Measurements from ENCODE around the gene SOX21.

The SOX21 gene

GRCh38 chr13:94712812-94713560, 641 bp upstream of the SOX21 start:
- H3K4me1 Mint-ChIP-seq: peaks cover 15% of the 10 kb centered on the region
- no peaks in the 10 kb centered on the region for H3K9me3 Mint-ChIP-seq
- DNase-seq (no peak), ATAC-seq (peak; percentile 38)
- H3K27ac Mint-ChIP-seq: no peak overlapping the region
- peaks cover 69% of the 10 kb centered on the region for H3K27me3 Mint-ChIP-seq
- H3K36me3 Mint-ChIP-seq (ENCODE audit: low read depth): no peaks in the 10 kb centered on the region
- peak overlapping the region; percentile 52 for H3K4me3 Mint-ChIP-seq

GRCh38 chr13:94711561-94712286, 621 bp downstream of the SOX21 start:
- Mint-ChIP-seq H3K36me3 (ENCODE audit: low read depth) (no peaks in the 10 kb centered on the region), H3K4me3 (no peak overlapping the region), H3K27ac (no peak overlapping the region), H3K27me3 (peaks cover 75% of the 10 kb centered on the region), H3K4me1 (peaks cover 21% of the 10 kb centered on the region), H3K9me3 (no peaks in the 10 kb centered on the region)
- DNase-seq: no peak
- ATAC-seq: no peak

GRCh38 chr13:94710881-94711560, 1.3 kb downstream of the SOX21 start:
- Mint-ChIP-seq H3K9me3 (no peaks in the 10 kb centered on the region), H3K36me3 (ENCODE audit: low read depth) (no peaks in the 10 kb centered on the region), H3K4me3 (peak overlapping the region; percentile 47), H3K27me3 (peaks cover 75% of the 10 kb centered on the region), H3K27ac (no peak overlapping the region), H3K4me1 (peaks cover 21% of the 10 kb centered on the region)
- DNase-seq: peak; percentile 30
- peak; percentile 57 for ATAC-seq

DNA sequence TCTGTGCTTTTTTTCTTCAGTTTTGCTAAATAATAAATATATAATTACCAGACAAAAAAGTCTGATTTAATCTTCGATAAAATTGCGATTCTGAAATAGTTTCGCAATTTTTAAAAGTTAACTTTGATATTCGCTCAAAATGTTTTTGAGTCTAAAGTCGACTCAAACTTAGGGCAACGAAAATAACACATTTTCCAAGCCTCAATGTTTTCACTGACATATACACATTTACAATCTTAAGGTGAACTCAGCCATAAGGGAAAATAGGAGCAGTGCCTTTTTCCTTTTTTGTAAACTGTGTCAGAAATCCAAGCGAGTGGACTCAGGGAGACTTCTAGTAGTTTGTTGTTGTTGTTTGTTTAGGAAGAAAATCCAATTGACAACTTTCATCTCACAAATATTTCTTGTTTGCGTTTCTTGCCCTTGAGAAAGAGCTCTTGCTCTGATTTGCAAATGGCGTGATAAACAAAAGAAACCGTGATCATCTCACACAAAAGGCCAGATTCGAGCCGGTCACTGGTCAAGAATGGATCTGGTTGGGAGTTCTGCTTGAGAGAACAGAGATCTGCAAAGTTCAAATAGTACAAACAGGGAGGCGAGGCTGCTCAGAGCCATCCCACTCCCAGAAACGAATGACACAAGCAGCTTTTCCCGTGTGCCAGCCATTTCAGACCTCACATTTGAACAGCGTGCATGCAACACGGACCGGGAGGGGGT, 2.1 kb downstream of the SOX21 start:
- Mint-ChIP-seq H3K9me3 (no peaks in the 10 kb centered on the region), H3K36me3 (ENCODE audit: low read depth) (no peaks in the 10 kb centered on the region), H3K4me1 (peaks cover 21% of the 10 kb centered on the region), H3K27ac (peak overlapping the region; percentile 34), H3K27me3 (peaks cover 75% of the 10 kb centered on the region), H3K4me3 (peak overlapping the region; percentile 47)
- DNase-seq (no peak), ATAC-seq (no peak)

DNA sequence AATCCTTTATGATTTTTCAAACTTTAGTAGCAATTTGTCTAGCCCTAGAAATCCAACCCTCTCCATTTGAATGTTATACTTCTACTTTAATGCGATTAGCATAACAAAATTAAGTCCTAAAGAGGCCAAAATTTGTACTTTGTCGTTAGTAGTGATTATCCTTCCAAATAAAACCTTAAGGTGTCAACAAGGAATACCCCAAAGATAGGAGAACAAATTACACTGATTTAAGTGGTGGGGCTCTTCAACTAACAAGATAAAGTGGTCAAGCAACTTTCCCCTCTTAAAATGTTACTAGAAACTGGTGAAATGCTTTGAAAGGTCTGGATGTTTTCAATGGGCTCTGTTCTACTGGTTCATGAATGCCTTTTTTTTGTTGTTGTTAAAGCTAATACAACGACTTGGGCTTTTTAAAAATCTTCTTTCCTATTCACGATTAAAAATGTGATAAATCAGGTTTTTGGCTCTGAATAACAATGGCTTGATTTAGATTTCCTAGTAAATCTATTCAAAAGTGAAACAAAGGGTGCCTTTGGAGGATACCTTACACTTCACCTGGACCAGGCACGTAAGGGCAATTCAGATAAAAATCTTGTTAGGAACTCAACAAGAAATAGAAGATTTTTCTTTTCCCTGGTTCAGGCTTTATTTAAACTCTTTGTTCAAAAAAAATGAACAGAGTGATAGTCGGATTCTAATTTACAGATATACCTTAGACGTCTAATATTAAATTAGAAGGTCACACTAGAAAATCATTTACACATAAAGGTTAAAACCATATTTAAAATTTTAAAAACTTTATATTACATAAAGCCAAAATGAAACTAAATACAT, 3.1 kb downstream of the SOX21 start:
- DNase-seq (no peak), ATAC-seq (no peak)
- H3K27me3 Mint-ChIP-seq: peaks cover 76% of the 10 kb centered on the region
- H3K4me3 Mint-ChIP-seq: no peak overlapping the region
- no peaks in the 10 kb centered on the region for H3K36me3 Mint-ChIP-seq (ENCODE audit: low read depth)
- H3K9me3 Mint-ChIP-seq: peaks cover 2% of the 10 kb centered on the region
- H3K4me1 Mint-ChIP-seq: peaks cover 21% of the 10 kb centered on the region
- H3K27ac Mint-ChIP-seq: no peak overlapping the region

- no peak for ATAC-seq
- Mint-ChIP-seq H3K4me1 (peaks cover 21% of the 10 kb centered on the region), H3K27me3 (peaks cover 79% of the 10 kb centered on the region), H3K9me3 (peaks cover 4% of the 10 kb centered on the region), H3K36me3 (ENCODE audit: low read depth) (peaks cover 2% of the 10 kb centered on the region), H3K27ac (no peak overlapping the region), H3K4me3 (no peak overlapping the region)
- no peak for DNase-seq
Observed at GRCh38 chr13:94708031-94708859, 4.1 kb downstream of the SOX21 start.

- Mint-ChIP-seq H3K9me3 (peaks cover 4% of the 10 kb centered on the region), H3K27me3 (peaks cover 84% of the 10 kb centered on the region), H3K4me3 (no peak overlapping the region), H3K4me1 (peaks cover 21% of the 10 kb centered on the region), H3K36me3 (ENCODE audit: low read depth) (peaks cover 2% of the 10 kb centered on the region), H3K27ac (no peak overlapping the region)
- DNase-seq: no peak
- ATAC-seq: no peak
Observed at GRCh38 chr13:94707400-94708021, 4.8 kb downstream of the SOX21 start.

GRCh38 chr13:94706843-94707399, 5.4 kb downstream of the SOX21 start:
- H3K27ac Mint-ChIP-seq: no peak overlapping the region
- no peak for DNase-seq
- H3K4me1 Mint-ChIP-seq: peaks cover 17% of the 10 kb centered on the region
- no peak for ATAC-seq
- H3K9me3 Mint-ChIP-seq: peaks cover 4% of the 10 kb centered on the region
- H3K4me3 Mint-ChIP-seq: no peak overlapping the region
- H3K36me3 Mint-ChIP-seq (ENCODE audit: low read depth): peaks cover 2% of the 10 kb centered on the region
- H3K27me3 Mint-ChIP-seq: peaks cover 86% of the 10 kb centered on the region

GRCh38 chr13:94706101-94706842, 6.1 kb downstream of the SOX21 start:
- Mint-ChIP-seq H3K27me3 (peaks cover 90% of the 10 kb centered on the region), H3K4me1 (peaks cover 15% of the 10 kb centered on the region), H3K4me3 (no peak overlapping the region), H3K36me3 (ENCODE audit: low read depth) (peaks cover 2% of the 10 kb centered on the region), H3K9me3 (peaks cover 4% of the 10 kb centered on the region), H3K27ac (no peak overlapping the region)
- DNase-seq (no peak), ATAC-seq (no peak)

GRCh38 chr13:94705081-94706030, 7.0 kb downstream of the SOX21 start:
- H3K9me3 Mint-ChIP-seq: peaks cover 4% of the 10 kb centered on the region
- DNase-seq: no peak

DNA sequence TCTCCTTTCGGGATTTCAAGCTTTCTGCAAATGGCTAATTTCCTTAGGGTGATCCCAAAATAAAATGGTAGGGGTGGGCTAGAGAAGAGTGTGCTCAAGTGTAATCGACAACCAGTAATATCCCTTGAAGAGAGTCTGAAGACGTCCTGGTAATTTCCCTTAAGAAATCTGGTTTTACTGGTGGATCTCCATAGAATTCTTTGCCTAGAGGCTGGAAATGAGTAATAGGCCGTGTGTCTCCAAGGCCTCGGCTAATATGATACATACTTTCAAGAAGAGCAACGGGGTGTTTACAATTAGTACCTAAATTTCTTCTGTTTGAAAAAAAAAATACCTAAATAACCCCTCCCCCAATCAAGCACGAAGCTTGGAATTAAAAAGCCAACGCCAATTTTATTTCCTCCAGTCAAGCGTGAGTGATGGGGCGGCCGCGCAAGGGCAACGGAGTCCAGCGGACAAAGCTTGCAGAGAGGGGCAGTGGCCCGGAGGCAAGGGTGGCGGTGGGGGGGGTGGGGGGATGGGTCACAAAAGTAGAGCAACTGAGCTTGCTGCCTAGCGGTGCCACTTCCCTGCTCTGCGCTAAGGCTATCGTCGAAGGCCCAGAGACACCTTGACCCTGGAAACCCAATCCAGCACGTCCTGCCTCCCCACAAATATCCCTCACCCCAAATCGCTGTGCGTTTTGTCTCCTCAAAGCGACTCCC, 7.8 kb downstream of the SOX21 start:
- no peak for ATAC-seq
- Mint-ChIP-seq H3K27ac (no peak overlapping the region), H3K27me3 (peaks cover 97% of the 10 kb centered on the region), H3K4me1 (peaks cover 7% of the 10 kb centered on the region), H3K9me3 (peaks cover 4% of the 10 kb centered on the region), H3K4me3 (no peak overlapping the region), H3K36me3 (ENCODE audit: low read depth) (peaks cover 2% of the 10 kb centered on the region)
- no peak for DNase-seq

More at GRCh38 chr13:94705081-94706030, 7.0 kb downstream of the SOX21 start:
- H3K27ac Mint-ChIP-seq: no peak overlapping the region
- peaks cover 2% of the 10 kb centered on the region for H3K36me3 Mint-ChIP-seq (ENCODE audit: low read depth)
- H3K27me3 Mint-ChIP-seq: peaks cover 95% of the 10 kb centered on the region
- no peak for ATAC-seq
- H3K4me1 Mint-ChIP-seq: peaks cover 10% of the 10 kb centered on the region
- no peak overlapping the region for H3K4me3 Mint-ChIP-seq
